SK-N-MC (cell line): ENCODE data around the gene SPOP.
"Not testable (repeated sequence)": the region's sequence is repeated elsewhere in the genome, so short reads cannot be mapped to it uniquely, and the experiment has no call there.

Source experiments
- DNase-seq: peaks from one replicate; pipeline ENCODE4 v3.0.0-alpha.2; 2011; ENCODE audit warnings: low read depth, low spot score
- H3K27ac ChIP-seq: fragments of 200-600 bp; sonication (generic); 2 replicates; pipeline ENCODE4 v1.5.1; 2016; ENCODE audit warnings: mixed run types
- H3K36me3 ChIP-seq: fragments of 200-600 bp; sonication (generic); 2 replicates; pipeline ENCODE4 v1.6.1; 2017; ENCODE audit warnings: antibody characterized with exemption, low read length, mixed read lengths; ENCODE audit not compliant: insufficient read depth
- H3K4me3 ChIP-seq: fragments of 200-600 bp; sonication (generic); 2 replicates; pipeline ENCODE4 v1.5.1; 2016
- H3K9ac ChIP-seq: fragments of 200-600 bp; sonication (generic); 2 replicates; pipeline ENCODE4 v1.8.0; 2017; ENCODE audit warnings: mixed run types, mixed read lengths; ENCODE audit not compliant: insufficient read length
- H3K9me3 ChIP-seq: fragments of 200-600 bp; sonication (generic); 2 replicates; pipeline ENCODE4 v1.6.1; 2017; ENCODE audit warnings: low read depth, mild to moderate bottlenecking, antibody characterized with exemption, low read length, moderate library complexity, mixed read lengths
- EZH2 ChIP-seq: fragments of 200-600 bp; sonication (generic); IDR thresholded peaks from one replicate; pipeline ENCODE4 v1.6.1; 2017; ENCODE audit warnings: antibody characterized with exemption
- FOXP2 ChIP-seq: optimal IDR thresholded peaks from 2 replicates; pipeline ENCODE3; 2011; ENCODE audit warnings: mild to moderate bottlenecking, moderate library complexity; ENCODE audit not compliant: insufficient read depth; ENCODE audit errors: extremely low read length, control extremely low read depth
- POLR2AphosphoS5 ChIP-seq: IDR thresholded peaks from 2 replicates; pipeline ENCODE4 v1.6.1; 2012; ENCODE audit warnings: mild to moderate bottlenecking, low read depth, low read length, borderline replicate concordance

SPOP gene

DNA sequence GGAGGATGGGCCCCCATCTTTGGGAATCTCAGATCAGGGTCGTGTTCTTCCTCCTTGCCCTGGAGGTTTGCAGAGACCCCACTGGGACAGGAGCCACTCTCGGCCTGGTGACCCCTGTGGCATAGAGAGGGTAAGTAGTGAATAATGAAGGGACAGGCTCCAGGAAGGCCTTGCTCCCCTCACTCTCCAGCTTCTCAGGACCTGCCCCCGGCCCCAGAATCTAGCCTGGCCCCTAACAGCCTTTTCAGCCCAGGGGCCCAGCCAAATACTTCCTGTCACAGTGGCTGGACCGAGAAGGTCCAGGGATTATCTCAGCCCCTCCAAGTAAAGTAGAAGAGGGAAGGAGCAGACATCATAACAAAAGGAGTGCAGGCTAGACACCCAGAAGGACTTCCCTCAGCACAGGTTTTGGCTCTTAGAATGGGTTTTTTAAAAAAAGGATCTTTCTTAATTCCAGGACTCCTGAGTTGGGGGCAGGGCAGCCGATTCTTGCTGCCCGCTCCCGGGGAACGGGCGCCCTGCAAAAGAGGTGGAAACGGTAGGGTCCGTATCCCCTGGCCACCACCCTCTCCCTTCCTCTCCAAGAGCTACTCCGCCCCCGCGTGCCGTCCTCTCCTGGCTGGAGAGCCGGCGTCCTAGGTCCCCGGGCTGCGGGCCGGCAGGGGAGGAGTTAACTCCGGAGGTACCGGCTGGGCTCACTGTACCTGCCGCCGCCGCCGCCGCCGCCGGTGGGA lies 102.8 kb downstream of the SPOP start:
- Histone ChIP-seq H3K9me3 (no peaks in the 10 kb centered on the region), H3K4me3 (peak overlapping the region; percentile 90), H3K9ac (no peak overlapping the region), H3K36me3 (no peaks in the 10 kb centered on the region), H3K27ac (no peak overlapping the region)
- DNase-seq: no peak
- no peak for TF ChIP-seq EZH2
- TF ChIP-seq POLR2AphosphoS5: no peak
- no peak for TF ChIP-seq FOXP2

DNA sequence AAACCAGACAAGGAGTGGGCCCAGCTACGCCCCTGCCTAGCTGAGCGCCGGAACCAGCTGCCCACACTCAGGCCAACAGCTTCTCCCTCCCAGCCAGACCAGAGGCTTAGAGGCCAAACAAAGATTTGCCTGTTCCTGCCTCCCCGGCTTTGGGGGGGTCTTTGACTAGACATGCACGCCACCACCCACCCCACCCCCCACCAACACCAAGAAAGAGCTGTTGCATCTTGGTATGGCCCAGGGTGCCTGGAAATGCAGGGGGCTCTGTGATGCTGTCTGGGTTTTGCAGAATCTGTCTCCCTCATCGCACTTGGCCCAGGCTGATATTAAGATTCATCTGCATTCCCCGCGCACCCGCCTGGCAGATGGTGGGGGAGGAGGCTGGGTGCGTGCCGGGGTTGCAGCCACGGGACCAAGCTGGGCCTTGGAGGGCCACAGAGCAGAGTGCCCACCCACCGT lies 103.5 kb downstream of the SPOP start:
- no peak for DNase-seq
- no peak overlapping the region for H3K27ac ChIP-seq

DNA sequence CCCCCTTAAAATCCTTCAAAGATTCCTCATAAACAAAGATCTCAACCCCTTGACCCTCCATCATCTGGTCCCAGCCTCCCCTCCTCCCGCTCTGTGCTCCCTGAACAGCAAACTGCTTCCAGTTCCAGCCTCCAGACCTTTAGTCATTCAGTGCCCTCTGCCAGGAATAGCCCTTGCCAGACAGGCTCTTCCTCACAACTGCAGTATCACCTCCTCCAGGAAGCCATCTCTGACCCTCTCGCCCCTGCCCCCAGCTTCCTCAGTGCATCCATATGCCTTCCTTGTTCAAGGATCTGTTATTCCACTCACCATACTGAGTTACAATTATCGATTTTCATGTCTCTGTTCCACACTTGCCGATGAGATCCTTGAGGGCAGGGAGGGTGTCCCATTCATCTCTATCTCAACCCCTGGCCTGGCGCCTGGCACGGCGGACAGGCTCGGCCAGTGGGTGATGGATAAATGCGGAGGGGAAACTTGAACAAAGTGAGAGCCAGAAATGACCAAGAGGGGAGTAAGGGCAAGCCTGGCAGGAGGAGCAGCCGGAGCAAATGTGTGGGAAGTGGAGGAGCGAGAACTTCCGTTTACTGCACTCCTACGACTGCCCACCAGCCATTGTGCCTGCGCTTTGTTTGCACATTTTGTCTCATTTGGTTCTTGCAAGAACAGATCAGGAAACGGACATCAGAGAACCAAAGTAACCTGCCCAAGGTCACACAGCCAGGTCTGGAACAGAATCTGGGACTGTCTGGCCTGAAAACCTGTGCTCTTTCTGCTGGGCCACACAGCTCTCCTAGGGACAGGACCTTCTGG lies 104.2 kb downstream of the SPOP start:
- no peak overlapping the region for H3K9ac ChIP-seq
- H3K4me3 ChIP-seq: no peak overlapping the region
- H3K27ac ChIP-seq: no peak overlapping the region
- no peaks in the 10 kb centered on the region for H3K36me3 ChIP-seq
- no peak for TF ChIP-seq FOXP2
- no peak for TF ChIP-seq EZH2
- TF ChIP-seq POLR2AphosphoS5: no peak
- H3K9me3 ChIP-seq: no peaks in the 10 kb centered on the region
- DNase-seq: no peak

More for the DNA sequence above, 103.5 kb downstream of the SPOP start:
- Histone ChIP-seq H3K9me3 (no peaks in the 10 kb centered on the region), H3K36me3 (no peaks in the 10 kb centered on the region), H3K9ac (no peak overlapping the region), H3K4me3 (no peak overlapping the region)
- no peak for TF ChIP-seq EZH2
- TF ChIP-seq POLR2AphosphoS5: no peak

DNA sequence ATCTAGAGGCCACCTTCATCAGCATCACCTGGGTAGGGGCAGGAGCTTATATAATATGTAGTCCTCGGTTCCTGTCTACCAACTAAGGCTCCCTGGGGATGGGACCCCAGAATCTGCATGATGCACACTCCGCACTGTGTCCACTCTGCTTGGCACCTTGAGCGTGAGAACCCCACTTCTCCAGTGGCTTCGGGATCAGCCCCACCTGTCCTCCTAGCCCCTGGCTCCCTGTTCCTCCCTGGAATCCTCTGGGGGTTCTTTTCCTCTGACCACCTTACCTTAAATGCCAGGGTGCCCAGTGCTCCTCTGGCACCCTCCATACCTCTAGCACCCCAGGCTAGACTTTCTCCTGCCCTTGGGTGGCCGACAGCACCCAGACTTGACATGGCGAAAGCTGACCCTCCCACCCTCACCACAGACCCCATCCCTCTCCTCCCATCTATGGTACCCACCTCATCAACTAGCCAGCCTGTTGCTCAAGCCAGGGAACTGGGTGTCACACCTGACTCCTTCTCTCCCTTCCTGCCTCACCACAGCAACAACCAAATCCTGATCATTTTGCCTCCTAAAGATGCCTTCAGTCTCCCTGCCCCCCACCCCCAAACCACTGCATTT lies 105.0 kb downstream of the SPOP start:
- Histone ChIP-seq H3K9ac (no peak overlapping the region), H3K4me3 (no peak overlapping the region), H3K27ac (no peak overlapping the region), H3K36me3 (no peaks in the 10 kb centered on the region), H3K9me3 (no peaks in the 10 kb centered on the region)
- no peak for DNase-seq
- TF ChIP-seq FOXP2 (no peak), POLR2AphosphoS5 (no peak), EZH2 (no peak)

DNA sequence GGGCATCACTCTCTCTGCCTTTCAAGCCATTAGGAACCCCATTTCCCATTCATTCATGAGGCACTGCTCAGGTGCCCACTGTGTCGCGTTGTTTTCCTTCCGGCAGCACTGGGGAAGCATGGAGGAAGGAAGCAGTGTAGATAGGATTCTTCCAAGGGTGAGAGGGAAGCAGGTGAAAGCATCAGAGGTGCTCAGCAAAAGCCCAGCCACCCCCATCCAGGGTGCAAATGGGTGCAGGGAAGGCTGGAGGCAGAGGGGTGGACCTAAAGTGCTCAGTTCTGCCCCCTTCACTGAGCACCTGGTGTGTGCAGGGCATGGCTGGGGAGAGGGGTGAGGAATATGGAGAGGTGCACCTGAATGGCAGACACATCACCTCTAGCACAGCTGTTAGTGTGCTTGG lies 105.7 kb downstream of the SPOP start:
- Histone ChIP-seq H3K36me3 (no peaks in the 10 kb centered on the region), H3K9me3 (no peaks in the 10 kb centered on the region), H3K27ac (no peak overlapping the region), H3K9ac (no peak overlapping the region), H3K4me3 (no peak overlapping the region)
- no peak for DNase-seq
- TF ChIP-seq FOXP2 (no peak), POLR2AphosphoS5 (no peak), EZH2 (no peak)

DNA sequence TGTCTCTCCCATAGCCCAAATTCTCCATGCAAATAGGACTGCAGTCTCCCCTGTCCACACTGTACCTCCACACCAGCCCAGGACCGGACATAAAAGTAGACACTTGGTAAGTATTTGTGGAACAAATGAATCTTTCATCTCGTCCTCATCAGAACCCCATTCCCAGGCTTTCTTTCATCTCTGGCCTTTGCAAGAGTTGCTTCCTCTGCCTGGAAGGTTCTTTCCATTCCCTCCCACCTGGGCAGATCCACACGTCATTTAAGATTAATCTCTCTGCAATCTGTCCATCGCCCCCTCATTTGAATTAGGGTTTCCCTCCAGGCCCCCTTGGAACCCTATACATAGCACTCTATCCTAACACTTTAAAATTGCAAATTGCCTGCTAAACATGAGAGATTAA lies 106.1 kb downstream of the SPOP start:
- H3K27ac ChIP-seq: no peak overlapping the region
- no peaks in the 10 kb centered on the region for H3K36me3 ChIP-seq
- no peak for TF ChIP-seq FOXP2
- no peak for DNase-seq
- no peak overlapping the region for H3K9ac ChIP-seq
- no peaks in the 10 kb centered on the region for H3K9me3 ChIP-seq
- no peak overlapping the region for H3K4me3 ChIP-seq

DNA sequence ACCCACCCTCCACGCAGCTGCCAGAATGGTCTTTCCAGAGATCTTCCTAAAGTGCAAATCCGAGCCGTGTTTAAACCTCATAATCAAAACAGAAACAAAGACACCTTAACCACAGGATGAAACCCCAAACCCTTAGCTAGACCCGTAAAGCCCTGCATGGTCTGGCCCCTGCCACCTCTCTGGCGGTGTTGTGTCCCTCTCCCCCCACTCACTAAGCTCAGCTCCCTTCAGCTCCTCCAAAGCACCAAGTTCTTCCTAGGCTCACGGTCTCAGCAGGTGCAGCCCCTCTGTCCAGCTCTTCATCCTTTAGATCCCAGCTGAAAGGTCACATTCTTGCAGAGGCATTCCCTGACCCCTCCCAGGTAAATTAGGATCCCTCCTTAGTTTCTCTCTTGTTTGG lies 106.6 kb downstream of the SPOP start:
- Histone ChIP-seq H3K36me3 (no peaks in the 10 kb centered on the region), H3K4me3 (no peak overlapping the region), H3K27ac (no peak overlapping the region), H3K9ac (no peak overlapping the region), H3K9me3 (no peaks in the 10 kb centered on the region)
- DNase-seq: no peak
- TF ChIP-seq POLR2AphosphoS5: no peak
- TF ChIP-seq FOXP2: no peak
- no peak for TF ChIP-seq EZH2

DNA sequence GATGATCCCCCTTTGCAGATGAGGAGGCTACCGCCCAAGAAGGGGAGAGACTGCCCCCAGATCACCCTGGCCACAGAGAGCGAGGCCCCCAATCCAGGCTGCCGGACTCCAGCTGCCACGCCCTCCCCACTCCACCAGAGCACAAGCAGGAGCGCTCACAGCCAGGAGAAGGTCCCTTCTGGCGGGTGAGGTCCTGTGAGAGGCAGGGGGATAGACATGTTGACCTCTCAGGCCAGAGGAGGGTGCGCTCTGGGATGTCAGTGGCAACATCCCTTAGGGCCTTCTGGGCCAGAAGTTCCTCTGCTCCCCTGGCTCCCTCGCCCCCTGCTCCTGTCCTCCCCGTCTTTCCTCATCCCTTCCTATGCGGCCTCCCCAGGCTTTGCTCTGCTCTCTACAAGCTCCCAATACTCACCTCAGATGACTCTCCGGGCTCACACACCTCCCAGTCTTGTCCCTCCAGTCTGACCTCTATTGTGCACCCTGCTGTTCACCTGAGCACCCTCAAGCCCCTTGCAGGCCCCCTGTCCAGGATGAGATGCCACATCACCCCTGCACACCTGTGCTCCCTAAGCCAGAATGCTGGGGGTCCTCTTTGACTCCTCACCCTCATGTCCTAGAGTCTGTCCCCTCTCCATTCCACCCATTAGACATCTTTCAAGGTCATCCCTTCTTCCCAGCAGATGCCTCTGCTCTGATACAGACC lies 107.2 kb downstream of the SPOP start:
- no peak overlapping the region for H3K27ac ChIP-seq
- no peak overlapping the region for H3K9ac ChIP-seq
- H3K9me3 ChIP-seq: no peaks in the 10 kb centered on the region
- no peak for DNase-seq
- TF ChIP-seq EZH2: no peak
- no peak for TF ChIP-seq FOXP2
- TF ChIP-seq POLR2AphosphoS5: no peak
- no peak overlapping the region; the same call in 1 of the 2 replicates for H3K4me3 ChIP-seq
- no peaks in the 10 kb centered on the region for H3K36me3 ChIP-seq

DNA sequence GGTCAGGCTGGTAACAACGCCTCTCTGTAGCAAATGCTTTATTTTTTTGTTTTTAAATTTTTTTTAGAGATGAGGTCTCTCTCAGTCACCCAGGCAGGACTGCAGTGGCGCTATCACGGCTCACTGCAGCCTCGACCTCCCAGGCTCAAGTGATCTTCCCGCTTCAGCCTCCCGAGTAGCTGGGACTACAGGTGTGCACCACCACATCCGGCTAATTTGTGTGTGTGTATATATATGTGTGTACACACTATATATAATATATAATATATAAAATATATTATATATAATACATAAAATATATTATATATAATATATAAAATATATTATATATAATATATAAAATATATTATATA lies 109.2 kb downstream of the SPOP start:
- H3K36me3 ChIP-seq, H3K9me3 ChIP-seq, H3K9ac ChIP-seq, DNase-seq, H3K4me3 ChIP-seq, H3K27ac ChIP-seq: not testable (repeated sequence)
